Stimulated activated CD4-positive, alpha-beta T cell treated with anti-CD3 and anti-CD28 coated beads, Interleukin-1b, Interleukin-23, amount 100 ng/mL, for 1 hour (primary cell): Measurements from ENCODE around the gene MYO18A.
"Not testable (repeated sequence)": the region's sequence is repeated elsewhere in the genome, so short reads cannot be mapped to it uniquely, and the experiment has no call there.

Experiments
- DNase-seq, 2 donors: peaks; one replicate each; pipeline ENCODE4 v3.0.0-alpha.2; 2020; ENCODE audit warnings: low read depth in 2 of 2

Gene MYO18A

GRCh38 chr17:29194669-29195068, 14.5 kb upstream of the MYO18A start:
- no peak for DNase-seq

GRCh38 chr17:29193146-29193545, 12.9 kb upstream of the MYO18A start:
- no peak for DNase-seq

- DNase-seq = no peak
These were observed 10.5 kb upstream of the MYO18A start for GRCh38 chr17:29190592-29191207.

GRCh38 chr17:29190039-29190438, 9.8 kb upstream of the MYO18A start:
- DNase-seq = no peak

- no peak for DNase-seq
These were observed 9.2 kb upstream of the MYO18A start for GRCh38 chr17:29189355-29189754.

- no peak for DNase-seq
These were observed 1.0 kb upstream of the MYO18A start for GRCh38 chr17:29181226-29181625.

GRCh38 chr17:29180788-29181160, 576 bp upstream of the MYO18A start:
- DNase-seq = no peak

GRCh38 chr17:29179232-29180033, 765 bp downstream of the MYO18A start:
- DNase-seq = no peak

GRCh38 chr17:29178750-29179231, 1.4 kb downstream of the MYO18A start:
- no peak for DNase-seq

GRCh38 chr17:29177871-29178749, 2.1 kb downstream of the MYO18A start:
- no peak for DNase-seq

GRCh38 chr17:29177541-29177870, 2.7 kb downstream of the MYO18A start:
- no peak for DNase-seq

GRCh38 chr17:29176558-29177351, 3.4 kb downstream of the MYO18A start:
- no peak for DNase-seq

GRCh38 chr17:29175349-29175748, 4.8 kb downstream of the MYO18A start:
- no peak for DNase-seq

GRCh38 chr17:29172589-29172988, 7.6 kb downstream of the MYO18A start:
- no peak for DNase-seq

GRCh38 chr17:29170682-29171081, 9.5 kb downstream of the MYO18A start:
- DNase-seq = no peak

GRCh38 chr17:29169806-29170591, 10.2 kb downstream of the MYO18A start:
- DNase-seq = no peak

GRCh38 chr17:29168759-29169126, 11.5 kb downstream of the MYO18A start:
- DNase-seq = not testable (repeated sequence)

- DNase-seq = no peak
These were observed 12.0 kb downstream of the MYO18A start for GRCh38 chr17:29168079-29168758.

GRCh38 chr17:29167393-29168078, 12.7 kb downstream of the MYO18A start:
- DNase-seq = no peak

GRCh38 chr17:29166507-29166887, 13.7 kb downstream of the MYO18A start:
- no peak for DNase-seq
